HFF-Myc (cell line): ENCODE measurements around the gene FRRS1.

Experiments
- DNase-seq: peaks from one replicate; pipeline ENCODE4 v3.0.0-alpha.2; 2011; ENCODE audit warnings: low read depth; ENCODE audit errors: extremely low read depth
- H3K4me3 ChIP-seq: replicated peaks from 2 replicates; pipeline ENCODE4 v1.5.1; 2011; ENCODE audit warnings: low read depth, mild to moderate bottlenecking, control low read depth, low read length
- CTCF ChIP-seq: IDR thresholded peaks from 2 replicates; pipeline ENCODE4 v1.5.1; 2012; ENCODE audit warnings: mild to moderate bottlenecking, low read depth, low read length, control low read depth; ENCODE audit errors: missing control alignments

FRRS1 gene

DNA sequence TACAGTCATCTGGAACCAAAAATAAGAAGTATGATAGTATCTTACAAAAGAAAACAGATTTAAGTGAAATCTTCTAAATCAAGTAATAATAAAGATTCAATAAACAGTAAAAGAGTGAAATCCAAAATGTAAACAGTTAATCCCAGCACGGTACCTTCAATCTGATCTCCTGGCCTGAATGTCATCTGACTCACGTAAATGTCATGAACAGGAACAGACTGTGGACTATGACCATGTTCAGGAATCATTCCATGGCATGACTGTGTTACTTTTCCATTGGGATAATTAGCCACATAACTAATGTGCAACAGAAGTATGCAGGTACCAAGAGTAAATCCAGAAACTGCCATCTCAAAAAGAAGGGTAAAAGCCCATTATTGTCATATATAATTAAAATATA is 18.0 kb downstream of the FRRS1 start:
- H3K4me3 ChIP-seq = no peak overlapping the region
- DNase-seq = no peak
- TF ChIP-seq CTCF = no peak

- DNase-seq = no peak
- no peak overlapping the region for H3K4me3 ChIP-seq
- TF ChIP-seq CTCF = no peak
These were observed 20.8 kb downstream of the FRRS1 start for GRCh38 chr1:99745684-99746083.

GRCh38 chr1:99745061-99745460 is 21.4 kb downstream of the FRRS1 start:
- no peak overlapping the region for H3K4me3 ChIP-seq
- no peak for DNase-seq
- no peak for TF ChIP-seq CTCF

GRCh38 chr1:99740141-99740540 is 26.3 kb downstream of the FRRS1 start:
- no peak for TF ChIP-seq CTCF
- no peak overlapping the region for H3K4me3 ChIP-seq
- DNase-seq = no peak

DNA sequence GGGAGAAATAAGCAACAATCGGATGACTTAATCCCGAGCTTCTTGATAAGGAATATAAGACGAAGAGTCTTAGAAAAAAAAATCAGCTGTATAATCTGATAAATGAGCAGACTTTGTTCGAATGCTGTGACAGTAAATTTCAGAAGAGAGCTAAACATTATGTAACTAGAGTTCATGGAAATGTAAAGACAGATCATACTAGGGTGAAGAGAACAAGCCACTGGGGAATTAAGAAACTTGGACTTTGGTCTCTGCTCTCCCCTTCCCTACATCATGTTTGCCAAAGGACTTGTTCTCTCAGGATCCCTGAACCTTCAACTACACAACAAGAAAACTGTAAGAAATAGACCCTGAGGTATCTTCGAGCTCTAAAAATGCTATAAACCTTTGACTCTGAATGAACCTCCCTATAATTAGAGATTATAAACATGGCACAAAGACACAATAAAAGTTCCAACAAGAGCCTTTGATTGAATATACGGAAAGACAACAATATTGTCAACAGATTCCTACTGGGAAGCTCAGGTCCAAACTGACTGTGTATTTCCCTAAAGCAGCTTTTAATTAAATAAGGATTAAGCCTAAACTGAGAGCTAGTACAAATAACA is 27.5 kb downstream of the FRRS1 start:
- no peak for TF ChIP-seq CTCF
- H3K4me3 ChIP-seq = no peak overlapping the region
- DNase-seq = no peak

DNA sequence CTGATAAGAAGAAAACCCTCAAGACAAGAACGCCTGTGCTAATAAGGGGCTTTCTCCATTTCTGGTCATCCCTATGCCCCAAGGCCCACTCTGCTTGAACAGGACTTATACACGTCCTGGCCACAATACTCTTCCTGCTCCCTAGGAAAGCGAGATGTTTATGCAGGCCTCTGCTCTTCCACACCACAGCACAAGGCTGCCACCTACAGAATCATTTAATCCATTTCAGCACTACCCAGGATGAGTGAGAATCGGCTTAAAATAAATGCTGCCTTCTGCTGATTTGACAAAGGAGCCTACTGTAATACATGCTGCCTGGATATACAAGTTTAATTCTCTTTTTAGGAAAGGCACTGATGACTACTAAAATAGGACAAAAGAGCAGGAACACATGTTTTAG is 29.4 kb downstream of the FRRS1 start:
- peak; percentile 52 for DNase-seq
- peak; percentile 45 for TF ChIP-seq CTCF

GRCh38 chr1:99735852-99736251 is 30.6 kb downstream of the FRRS1 start:
- DNase-seq = no peak
- no peak for TF ChIP-seq CTCF
- no peak overlapping the region for H3K4me3 ChIP-seq

More for the DNA sequence above, 29.4 kb downstream of the FRRS1 start:
- no peak overlapping the region for H3K4me3 ChIP-seq
